HepG2 (cell line): ENCODE measurements around the gene CD101. TPM values are rescaled to one million over a fixed set of nuclear protein-coding genes. Genes with fewer than 3 reads are reported as not detected.

Experiments
- ATAC-seq: fragments of 200-7000 bp; cut with Tn5 transposase; 3 replicates; pipeline ENCODE4 v1.9.1; 2020; ENCODE audit warnings: mild to moderate bottlenecking, moderate library complexity
- BruUV-seq: library from RNA; stranded (reverse); fragments of 400-500 nt; replicated peaks from 2 replicates; lab custom pipeline; 2021; lab: Mats Ljungman, UMichigan
- CTCF ChIA-PET: fragments of 300-600 bp; formaldehyde crosslinking; extraction: SDS; loops from one replicate; lab custom pipeline; 2021; ENCODE audit warnings: low total read pairs, inconsistent platforms, low intra/inter-chr PET ratio; lab: Yijun Ruan, JAX
- POLR2A ChIA-PET: fragments of 350-600 bp; sonication (Branson Sonifier 250); formaldehyde crosslinking; loops from one replicate; lab custom pipeline; 2020; ENCODE audit warnings: antibody characterized with exemption, inconsistent platforms; lab: Yijun Ruan, JAX
- DNase-seq: peaks from one replicate; pipeline ENCODE4 v3.0.0-alpha.2; 2015; ENCODE audit warnings: low spot score
- FAIRE-seq: peaks from 3 replicates; lab custom pipeline; 2011; peaks lifted over from hg19 to GRCh38; lab: Jason Lieb, UNC
- H2AFZ ChIP-seq: one replicate; pipeline ENCODE4 v1.6.1; 2011; ENCODE audit warnings: low read length, inconsistent platforms
- H3K27ac ChIP-seq: fragments of 300-600 bp; 3 replicates; pipeline ENCODE4 v1.8.0; 2011; ENCODE audit warnings: mixed run types, mild to moderate bottlenecking, mixed read lengths, low read length, inconsistent platforms; ENCODE audit not compliant: insufficient read depth; ENCODE audit errors: extremely low read length
- H3K27me3 ChIP-seq, 2 experiments: fragments of 200-600 bp in 1 of 2; 2 replicates in 1 of 2; 3 replicates in 1 of 2; pipeline versions ENCODE4 v1.6.0 to v1.8.0; 2011; ENCODE audit warnings: low read length in 2 of 2, mild to moderate bottlenecking in 2 of 2, moderate library complexity in 2 of 2, inconsistent platforms in 1 of 2; ENCODE audit not compliant: insufficient read depth in 2 of 2, control insufficient read depth in 1 of 2
- H3K36me3 ChIP-seq, 2 experiments: fragments of 200-600 bp in 1 of 2; replicated peaks in 1 of 2; 2 replicates in 1 of 2; 3 replicates in 1 of 2; pipeline versions ENCODE4 v1.5.1 to v1.8.0; 2011; ENCODE audit warnings: low read length in 2 of 2, inconsistent platforms in 1 of 2; ENCODE audit not compliant: insufficient read depth in 2 of 2, control insufficient read depth in 1 of 2
- H3K4me1 ChIP-seq: 2 replicates; pipeline ENCODE4 v1.5.1; 2012; ENCODE audit warnings: low read length, inconsistent platforms; ENCODE audit not compliant: insufficient read depth
- H3K4me2 ChIP-seq: 2 replicates; pipeline ENCODE4 v1.6.0; 2011; ENCODE audit warnings: low read depth, low read length, inconsistent platforms
- H3K4me3 ChIP-seq, 3 experiments: fragments of 200-600 bp in 1 of 3; sonication (generic), shearing (Covaris generic) in 1 of 3; replicated peaks in 1 of 3; 2 replicates each; pipeline ENCODE4 v1.5.1; 2011 to 2016; ENCODE audit warnings: low read length in 3 of 3, inconsistent platforms in 2 of 3, low read depth in 2 of 3, mild to moderate bottlenecking in 2 of 3, control low read depth in 1 of 3, mixed read lengths in 1 of 3; ENCODE audit not compliant: insufficient read depth in 1 of 3
- H3K79me2 ChIP-seq: one replicate; pipeline ENCODE4 v1.6.1; 2011; ENCODE audit warnings: low read length, inconsistent platforms; ENCODE audit not compliant: insufficient read depth
- H3K9ac ChIP-seq: 2 replicates; pipeline ENCODE4 v1.6.0; 2011; ENCODE audit warnings: mild to moderate bottlenecking, low read depth, low read length, inconsistent platforms; ENCODE audit not compliant: insufficient read depth
- H3K9me3 ChIP-seq: 2 replicates; pipeline ENCODE4 v1.5.1; 2012; ENCODE audit warnings: mild to moderate bottlenecking, low read length
- H4K20me1 ChIP-seq: 2 replicates; pipeline ENCODE4 v1.6.0; 2011; ENCODE audit warnings: inconsistent platforms, mild to moderate bottlenecking, low read length, moderate library complexity; ENCODE audit not compliant: insufficient read depth
- HNRNPL ChIP-seq: fragments of 200-400 bp; formaldehyde crosslinking; IDR thresholded peaks from 2 replicates; pipeline ENCODE4 v1.6.1; 2017; ENCODE audit warnings: mild to moderate bottlenecking, low read depth, low read length
- ISL2 ChIP-seq: sonication (generic); formaldehyde crosslinking; IDR thresholded peaks from 2 replicates; pipeline ENCODE4 v1.5.0; 2020; ENCODE audit warnings: missing genetic modification reagents
- JUND ChIP-seq: sonication (generic); formaldehyde crosslinking; IDR thresholded peaks from 2 replicates; pipeline ENCODE4 v1.8.0; 2022; ENCODE audit warnings: mild to moderate bottlenecking, missing genetic modification reagents
- KDM4B ChIP-seq: sonication (generic); formaldehyde crosslinking; IDR thresholded peaks from 2 replicates; pipeline ENCODE4 v1.4.0; 2020; ENCODE audit warnings: missing genetic modification reagents
- MTF2 ChIP-seq: sonication (generic); formaldehyde crosslinking; IDR thresholded peaks from 2 replicates; pipeline ENCODE4 v1.5.0; 2020; ENCODE audit warnings: missing genetic modification reagents, borderline replicate concordance
- NCOA2 ChIP-seq: sonication (generic); formaldehyde crosslinking; IDR thresholded peaks from 2 replicates; pipeline ENCODE4 v1.8.0; 2022; ENCODE audit warnings: inconsistent platforms
- NR3C1 ChIP-seq: sonication (generic); formaldehyde crosslinking; IDR thresholded peaks from 2 replicates; pipeline ENCODE4 v1.4.0; 2020; ENCODE audit warnings: missing genetic modification reagents
- PRMT3 ChIP-seq: sonication (generic); formaldehyde crosslinking; IDR thresholded peaks from 2 replicates; pipeline ENCODE4 v1.8.1; 2022; ENCODE audit warnings: low read depth, mild to moderate bottlenecking, moderate library complexity, missing genetic modification reagents, borderline replicate concordance
- RBM39 ChIP-seq: fragments of 200-400 bp; formaldehyde crosslinking; IDR thresholded peaks from one replicate; pipeline ENCODE4 v1.6.1; 2018; ENCODE audit warnings: antibody characterized with exemption, mild to moderate bottlenecking, low read depth, low read length; ENCODE audit not compliant: poor library complexity, severe bottlenecking
- SIX4 ChIP-seq: sonication (generic); formaldehyde crosslinking; IDR thresholded peaks from 2 replicates; pipeline ENCODE4 v1.4.0; 2020; ENCODE audit warnings: missing genetic modification reagents
- SRSF4 ChIP-seq: fragments of 200-400 bp; formaldehyde crosslinking; IDR thresholded peaks from one replicate; pipeline ENCODE4 v1.6.1; 2018; ENCODE audit warnings: mild to moderate bottlenecking, low read depth, low read length, moderate library complexity; ENCODE audit not compliant: poor library complexity, severe bottlenecking
- ZNF326 ChIP-seq: sonication (generic); formaldehyde crosslinking; IDR thresholded peaks from 2 replicates; pipeline ENCODE4 v1.4.0; 2020; ENCODE audit warnings: missing genetic modification reagents, borderline replicate concordance
- ZNF335 ChIP-seq: sonication (generic); formaldehyde crosslinking; IDR thresholded peaks from 2 replicates; pipeline ENCODE4 v1.4.0; 2020; ENCODE audit warnings: missing genetic modification reagents
- ZNF350 ChIP-seq: sonication (generic); formaldehyde crosslinking; IDR thresholded peaks from 2 replicates; pipeline ENCODE4 v1.4.0; 2020; ENCODE audit warnings: mild to moderate bottlenecking, low read depth, missing genetic modification reagents, borderline replicate concordance
- ZNF557 ChIP-seq: sonication (generic); formaldehyde crosslinking; IDR thresholded peaks from 2 replicates; pipeline ENCODE4 v1.4.0; 2020; ENCODE audit warnings: missing genetic modification reagents
- WGBS: methylation state at CpG from one replicate; pipeline ENCODE4 v1.1.6; 2017; ENCODE audit warnings: low lambda C conversion rate; 5-methylcytosine and 5-hydroxymethylcytosine counted together
- in situ Hi-C: cut with HindIII; loops from 2 replicates; pipeline ENCODE4 v1.10.0; 2017; ENCODE audit warnings: low pct_unique_long_range_greater_than_20kb; ENCODE audit not compliant: extremely low pct_ligation_motif_present
- intact Hi-C: fragments of 100-400 bp; cut with micrococcal nuclease; formaldehyde crosslinking; loops from one replicate; pipeline ENCODE4 v1.10.0; 2022; ENCODE audit not compliant: unreplicated experiment
- polyA plus RNA-seq, 8 experiments: library from polyadenylated mRNA; depleted of rRNA in 3 of 8; stranded (reverse) in 7 of 8; unstranded in 1 of 8; fragments of >200 nt; fragmentation: Illumina TruSeq in 4 of 8; extraction: Trizol in 4 of 8; gene quantifications; 2 replicates each; pipeline versions ENCODE4 v1.2.1 to v1.2.3, GENCODE V29; 2011 to 2016; ENCODE audit warnings: low read depth in 4 of 8, missing spikeins in 1 of 8, mixed read lengths in 1 of 8; ENCODE audit not compliant: insufficient read depth in 1 of 8
- total RNA-seq, 5 experiments: library from RNA; depleted of rRNA; stranded (reverse); fragments of >200 nt; fragmentation: Illumina TruSeq; extraction: Trizol; gene quantifications; 2 replicates each; pipeline ENCODE4 v1.2.3, GENCODE V29; 2016; ENCODE audit warnings: low read depth in 1 of 5
- TF ChIP-seq, protein P1 (sequence below): sonication (generic); formaldehyde crosslinking; IDR thresholded peaks from 2 replicates; pipeline ENCODE4 v1.5.0; 2020; ENCODE audit warnings: missing genetic modification reagents
- TF ChIP-seq, protein P2 (sequence below): sonication (generic); formaldehyde crosslinking; conservative IDR thresholded peaks from 2 replicates; pipeline ENCODE4 v1.4.0; 2020; ENCODE audit warnings: missing genetic modification reagents
- TF ChIP-seq, protein P3 (sequence below): IDR thresholded peaks from 2 replicates; pipeline ENCODE4 v1.6.1; 2016; ENCODE audit warnings: low read depth
- TF ChIP-seq, protein P4 (sequence below): sonication (generic); formaldehyde crosslinking; IDR thresholded peaks from 2 replicates; pipeline ENCODE4 v1.4.0; 2020; ENCODE audit warnings: missing genetic modification reagents, mild to moderate bottlenecking, borderline replicate concordance

CD101 gene
- total and polyA plus RNA-seq, 2 of the 13 experiments (the other 11 are each of a cell fraction or from before 2014, with no cell fraction given): 0.05 to 0.09 TPM

DNA sequence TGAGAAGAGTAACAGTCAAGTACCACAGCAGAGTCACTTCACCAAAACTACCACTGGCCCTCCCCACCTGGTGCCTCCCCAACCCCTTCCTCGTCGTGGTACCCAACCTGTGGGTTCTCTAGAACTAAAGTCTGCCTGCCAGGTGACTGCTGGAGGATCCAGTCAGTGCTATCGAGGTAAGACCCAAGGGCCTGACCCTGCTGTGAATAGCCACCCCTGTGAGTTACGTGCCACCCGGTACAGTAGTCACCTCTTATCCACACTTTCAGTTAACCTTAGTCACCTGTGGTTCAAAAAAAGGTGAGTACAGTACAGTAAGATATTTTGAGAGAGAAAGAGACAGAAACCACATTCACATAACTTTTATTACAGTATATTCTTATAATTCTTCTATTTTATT, 75.1 kb downstream of the CD101 start:
- ChIA-PET POLR2A (no interaction called here), CTCF (no interaction called here)
- intact Hi-C loops (no loop called here), in situ Hi-C loops (no loop called here)
- Histone ChIP-seq H3K27me3 (no peaks in the 10 kb centered on the region), H3K9ac (no peak overlapping the region), H3K79me2 (no peaks in the 10 kb centered on the region), H3K9me3 (no peaks in the 10 kb centered on the region), H3K4me3 (no peak overlapping the region), H3K36me3 (peaks cover 24 to 57% of the 10 kb centered on the region in 2 experiments), H3K4me1 (no peaks in the 10 kb centered on the region), H2AFZ (no peak overlapping the region), H3K4me2 (no peak overlapping the region), H4K20me1 (no peaks in the 10 kb centered on the region), H3K27ac (no peak overlapping the region)
- FAIRE-seq (no peak), ATAC-seq (no peak), DNase-seq (no peak)
- WGBS: 98% methylated on average over 5 of the region's 5 CpGs
- BruUV-seq: no TSS peak
- no peak for TF ChIP-seq NR3C1 (CRISPR knock-in tag)
- TF ChIP-seq JUND: no peak
- TF ChIP-seq MTF2 (CRISPR knock-in tag): no peak
- TF ChIP-seq ZNF326: no peak
- TF ChIP-seq ZNF557 (CRISPR knock-in tag): no peak
- no peak for TF ChIP-seq KDM4B (CRISPR knock-in tag)
- TF ChIP-seq ZNF335: no peak
- TF ChIP-seq SRSF4: no peak
- no peak for TF ChIP-seq RBM39
- TF ChIP-seq, protein P1, sequence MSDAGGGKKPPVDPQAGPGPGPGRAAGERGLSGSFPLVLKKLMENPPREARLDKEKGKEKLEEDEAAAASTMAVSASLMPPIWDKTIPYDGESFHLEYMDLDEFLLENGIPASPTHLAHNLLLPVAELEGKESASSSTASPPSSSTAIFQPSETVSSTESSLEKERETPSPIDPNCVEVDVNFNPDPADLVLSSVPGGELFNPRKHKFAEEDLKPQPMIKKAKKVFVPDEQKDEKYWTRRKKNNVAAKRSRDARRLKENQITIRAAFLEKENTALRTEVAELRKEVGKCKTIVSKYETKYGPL (CRISPR knock-in tag): no peak
- no peak for TF ChIP-seq ZNF350 (CRISPR knock-in tag)
- TF ChIP-seq SIX4: no peak
- TF ChIP-seq, protein P2, sequence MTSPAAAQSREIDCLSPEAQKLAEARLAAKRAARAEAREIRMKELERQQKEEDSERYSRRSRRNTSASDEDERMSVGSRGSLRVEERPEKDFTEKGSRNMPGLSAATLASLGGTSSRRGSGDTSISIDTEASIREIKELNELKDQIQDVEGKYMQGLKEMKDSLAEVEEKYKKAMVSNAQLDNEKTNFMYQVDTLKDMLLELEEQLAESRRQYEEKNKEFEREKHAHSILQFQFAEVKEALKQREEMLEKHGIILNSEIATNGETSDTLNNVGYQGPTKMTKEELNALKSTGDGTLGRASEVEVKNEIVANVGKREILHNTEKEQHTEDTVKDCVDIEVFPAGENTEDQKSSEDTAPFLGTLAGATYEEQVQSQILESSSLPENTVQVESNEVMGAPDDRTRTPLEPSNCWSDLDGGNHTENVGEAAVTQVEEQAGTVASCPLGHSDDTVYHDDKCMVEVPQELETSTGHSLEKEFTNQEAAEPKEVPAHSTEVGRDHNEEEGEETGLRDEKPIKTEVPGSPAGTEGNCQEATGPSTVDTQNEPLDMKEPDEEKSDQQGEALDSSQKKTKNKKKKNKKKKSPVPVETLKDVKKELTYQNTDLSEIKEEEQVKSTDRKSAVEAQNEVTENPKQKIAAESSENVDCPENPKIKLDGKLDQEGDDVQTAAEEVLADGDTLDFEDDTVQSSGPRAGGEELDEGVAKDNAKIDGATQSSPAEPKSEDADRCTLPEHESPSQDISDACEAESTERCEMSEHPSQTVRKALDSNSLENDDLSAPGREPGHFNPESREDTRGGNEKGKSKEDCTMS: no peak
- TF ChIP-seq PRMT3: no peak
- TF ChIP-seq, protein P3, sequence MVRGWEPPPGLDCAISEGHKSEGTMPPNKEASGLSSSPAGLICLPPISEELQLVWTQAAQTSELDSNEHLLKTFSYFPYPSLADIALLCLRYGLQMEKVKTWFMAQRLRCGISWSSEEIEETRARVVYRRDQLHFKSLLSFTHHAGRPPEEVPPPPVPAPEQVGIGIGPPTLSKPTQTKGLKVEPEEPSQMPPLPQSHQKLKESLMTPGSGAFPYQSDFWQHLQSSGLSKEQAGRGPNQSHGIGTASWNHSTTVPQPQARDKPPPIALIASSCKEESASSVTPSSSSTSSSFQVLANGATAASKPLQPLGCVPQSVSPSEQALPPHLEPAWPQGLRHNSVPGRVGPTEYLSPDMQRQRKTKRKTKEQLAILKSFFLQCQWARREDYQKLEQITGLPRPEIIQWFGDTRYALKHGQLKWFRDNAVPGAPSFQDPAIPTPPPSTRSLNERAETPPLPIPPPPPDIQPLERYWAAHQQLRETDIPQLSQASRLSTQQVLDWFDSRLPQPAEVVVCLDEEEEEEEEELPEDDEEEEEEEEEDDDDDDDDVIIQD (CRISPR knock-in tag): no peak
- no peak for TF ChIP-seq NCOA2 (CRISPR knock-in tag)
- TF ChIP-seq ISL2 (CRISPR knock-in tag): no peak
- TF ChIP-seq, protein P4, sequence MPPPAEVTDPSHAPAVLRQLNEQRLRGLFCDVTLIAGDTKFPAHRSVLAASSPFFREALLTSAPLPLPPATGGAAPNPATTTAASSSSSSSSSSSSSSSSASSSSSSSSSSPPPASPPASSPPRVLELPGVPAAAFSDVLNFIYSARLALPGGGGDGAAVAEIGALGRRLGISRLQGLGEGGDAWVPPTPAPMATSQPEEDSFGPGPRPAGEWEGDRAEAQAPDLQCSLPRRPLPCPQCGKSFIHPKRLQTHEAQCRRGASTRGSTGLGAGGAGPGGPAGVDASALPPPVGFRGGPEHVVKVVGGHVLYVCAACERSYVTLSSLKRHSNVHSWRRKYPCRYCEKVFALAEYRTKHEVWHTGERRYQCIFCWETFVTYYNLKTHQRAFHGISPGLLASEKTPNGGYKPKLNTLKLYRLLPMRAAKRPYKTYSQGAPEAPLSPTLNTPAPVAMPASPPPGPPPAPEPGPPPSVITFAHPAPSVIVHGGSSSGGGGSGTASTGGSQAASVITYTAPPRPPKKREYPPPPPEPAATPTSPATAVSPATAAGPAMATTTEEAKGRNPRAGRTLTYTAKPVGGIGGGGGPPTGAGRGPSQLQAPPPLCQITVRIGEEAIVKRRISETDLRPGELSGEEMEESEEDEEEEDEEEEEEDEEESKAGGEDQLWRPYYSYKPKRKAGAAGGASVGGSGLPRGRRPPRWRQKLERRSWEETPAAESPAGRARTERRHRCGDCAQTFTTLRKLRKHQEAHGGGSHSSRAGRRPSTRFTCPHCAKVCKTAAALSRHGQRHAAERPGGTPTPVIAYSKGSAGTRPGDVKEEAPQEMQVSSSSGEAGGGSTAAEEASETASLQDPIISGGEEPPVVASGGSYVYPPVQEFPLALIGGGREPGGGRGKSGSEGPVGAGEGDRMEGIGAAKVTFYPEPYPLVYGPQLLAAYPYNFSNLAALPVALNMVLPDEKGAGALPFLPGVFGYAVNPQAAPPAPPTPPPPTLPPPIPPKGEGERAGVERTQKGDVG (CRISPR knock-in tag): no peak
- no peak for TF ChIP-seq HNRNPL
